ENCODE results near the gene UGT2B17.
"Not testable (repeated sequence)": the region's sequence is repeated elsewhere in the genome, so short reads cannot be mapped to it uniquely, and the experiment has no call there.

Gene UGT2B17

DNA sequence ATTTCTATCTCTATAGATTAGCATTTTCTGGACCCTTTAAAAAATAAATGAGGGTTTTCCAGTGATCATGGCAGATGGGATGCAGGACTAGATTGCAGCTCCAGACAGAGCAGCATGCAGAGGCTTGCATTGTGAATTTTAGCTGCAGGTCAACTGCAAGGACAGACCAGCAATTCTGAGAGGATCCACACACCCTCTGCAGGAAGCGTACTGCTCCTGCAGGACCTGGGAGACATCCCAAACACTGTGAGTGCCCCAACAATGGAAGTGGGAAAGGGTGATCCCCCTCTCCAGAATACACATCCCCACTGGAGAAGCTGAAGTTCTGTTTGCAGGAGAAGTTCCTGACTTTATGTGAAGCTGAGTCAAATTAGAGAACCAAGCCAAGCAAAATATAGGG, 7.1 kb downstream of the UGT2B17 start:
- DNase-seq (ENCODE audit: low spot score), result not testable (repeated sequence)

DNA sequence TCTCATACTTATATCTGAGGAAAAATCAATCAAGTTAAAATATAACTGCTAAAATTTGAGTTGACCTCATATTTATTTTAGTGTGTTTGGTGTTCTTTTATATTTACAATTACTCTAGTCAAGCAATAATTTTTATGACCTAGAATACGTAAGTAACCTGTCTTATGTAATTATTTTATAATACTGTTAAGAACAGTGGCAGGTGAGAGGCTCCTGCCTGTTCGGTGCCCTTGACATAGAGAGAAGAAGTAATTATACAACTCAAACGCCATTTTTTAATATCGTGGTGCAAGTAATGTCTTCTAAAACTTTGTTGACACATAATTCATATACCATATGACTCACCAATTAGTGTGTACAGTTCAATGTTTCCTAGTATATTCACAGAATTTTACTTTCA, 7.6 kb downstream of the UGT2B17 start:
- DNase-seq (ENCODE audit: low spot score), result not testable (repeated sequence)

DNA sequence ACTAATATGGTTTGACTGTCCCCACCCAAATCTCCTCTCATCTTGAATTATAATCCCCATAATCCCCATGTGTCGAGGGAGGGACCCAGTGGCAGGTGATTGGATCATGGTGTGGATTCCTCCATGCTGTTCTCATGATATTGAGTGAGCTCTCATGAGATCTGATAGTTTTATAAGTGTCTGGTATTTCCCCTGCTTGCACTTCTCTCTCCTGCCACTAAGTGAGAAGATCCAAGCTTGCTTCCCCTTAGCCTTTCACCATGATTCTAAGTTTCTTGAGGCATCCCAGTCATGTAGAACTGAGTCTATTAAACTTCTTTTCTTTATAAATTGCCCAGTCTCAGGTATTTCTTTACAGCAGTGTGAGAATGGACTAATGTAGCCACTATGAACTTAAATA, 9.8 kb downstream of the UGT2B17 start:
- not testable (repeated sequence) for DNase-seq (ENCODE audit: low spot score)

DNA sequence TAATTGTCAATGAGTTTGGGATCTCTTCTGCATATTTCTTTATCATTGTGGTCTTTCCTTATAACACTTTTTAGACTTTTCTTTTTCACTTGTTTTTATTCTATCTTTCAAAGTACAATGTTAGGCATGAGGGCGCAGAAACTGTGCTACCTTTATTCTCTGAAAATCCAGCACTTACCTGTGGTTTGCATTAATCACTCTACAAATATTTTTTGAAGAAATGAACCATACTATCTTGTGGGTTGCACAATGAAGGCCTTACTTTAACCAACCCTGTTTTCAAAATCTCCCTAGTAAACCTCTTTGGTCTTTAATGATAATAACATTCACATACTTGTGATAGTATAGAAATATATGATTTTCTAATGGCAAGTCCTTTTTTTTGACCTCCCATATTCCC, 11.0 kb downstream of the UGT2B17 start:
- DNase-seq (ENCODE audit: low spot score), result not testable (repeated sequence)

DNA sequence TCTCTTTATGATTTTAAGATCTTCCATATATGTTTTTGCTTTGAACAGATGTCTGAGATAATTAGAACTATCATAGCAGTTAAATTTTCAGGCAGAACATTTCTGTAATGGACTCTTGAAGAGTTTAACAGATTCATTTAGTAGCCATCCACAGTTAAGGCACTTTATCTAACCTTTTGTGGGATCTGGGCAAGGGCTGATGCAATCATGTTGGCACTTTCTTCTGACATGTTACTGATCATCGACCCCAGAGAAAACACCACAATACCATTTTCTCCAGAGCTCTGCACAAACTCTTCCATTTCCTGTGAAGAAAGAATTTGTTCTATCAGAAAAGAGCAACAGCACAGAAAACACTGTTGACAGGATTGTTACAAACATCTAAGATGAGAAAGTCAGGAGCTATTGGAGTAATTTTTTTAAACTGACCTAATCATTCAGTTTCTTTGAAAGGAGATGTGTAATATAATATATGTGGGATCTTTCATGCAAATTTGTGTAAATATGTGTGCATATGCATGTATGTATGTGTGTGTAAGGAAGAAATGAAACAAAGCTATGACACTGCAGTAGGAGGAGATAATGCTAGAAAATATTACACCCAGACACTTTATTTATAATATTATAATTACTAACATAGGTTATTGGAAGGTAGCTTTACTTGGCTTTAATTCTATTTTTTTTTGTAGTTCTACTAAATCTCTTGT, 15.6 kb downstream of the UGT2B17 start:
- DNase-seq (ENCODE audit: low spot score), result not testable (repeated sequence)

DNA sequence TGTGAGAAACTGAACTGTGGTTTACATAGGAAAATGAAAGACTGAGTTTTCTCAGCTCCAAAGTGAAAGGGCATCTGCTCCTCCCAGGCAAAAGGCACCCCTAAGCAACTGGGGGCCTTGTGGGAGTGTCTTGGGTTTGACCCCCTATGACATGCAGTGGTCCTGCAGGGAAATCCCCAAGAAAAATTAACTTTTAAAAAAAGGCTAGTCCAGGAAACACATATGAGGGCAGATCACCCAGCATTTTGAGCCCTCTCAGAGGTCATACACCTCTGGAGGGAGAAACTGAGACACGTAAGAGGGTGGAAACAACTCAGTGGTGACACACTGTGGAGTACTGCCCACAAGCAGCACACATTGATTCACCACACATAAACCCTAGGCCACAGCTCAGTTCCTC, 22.3 kb downstream of the UGT2B17 start:
- DNase-seq (ENCODE audit: low spot score), result not testable (repeated sequence)

DNA sequence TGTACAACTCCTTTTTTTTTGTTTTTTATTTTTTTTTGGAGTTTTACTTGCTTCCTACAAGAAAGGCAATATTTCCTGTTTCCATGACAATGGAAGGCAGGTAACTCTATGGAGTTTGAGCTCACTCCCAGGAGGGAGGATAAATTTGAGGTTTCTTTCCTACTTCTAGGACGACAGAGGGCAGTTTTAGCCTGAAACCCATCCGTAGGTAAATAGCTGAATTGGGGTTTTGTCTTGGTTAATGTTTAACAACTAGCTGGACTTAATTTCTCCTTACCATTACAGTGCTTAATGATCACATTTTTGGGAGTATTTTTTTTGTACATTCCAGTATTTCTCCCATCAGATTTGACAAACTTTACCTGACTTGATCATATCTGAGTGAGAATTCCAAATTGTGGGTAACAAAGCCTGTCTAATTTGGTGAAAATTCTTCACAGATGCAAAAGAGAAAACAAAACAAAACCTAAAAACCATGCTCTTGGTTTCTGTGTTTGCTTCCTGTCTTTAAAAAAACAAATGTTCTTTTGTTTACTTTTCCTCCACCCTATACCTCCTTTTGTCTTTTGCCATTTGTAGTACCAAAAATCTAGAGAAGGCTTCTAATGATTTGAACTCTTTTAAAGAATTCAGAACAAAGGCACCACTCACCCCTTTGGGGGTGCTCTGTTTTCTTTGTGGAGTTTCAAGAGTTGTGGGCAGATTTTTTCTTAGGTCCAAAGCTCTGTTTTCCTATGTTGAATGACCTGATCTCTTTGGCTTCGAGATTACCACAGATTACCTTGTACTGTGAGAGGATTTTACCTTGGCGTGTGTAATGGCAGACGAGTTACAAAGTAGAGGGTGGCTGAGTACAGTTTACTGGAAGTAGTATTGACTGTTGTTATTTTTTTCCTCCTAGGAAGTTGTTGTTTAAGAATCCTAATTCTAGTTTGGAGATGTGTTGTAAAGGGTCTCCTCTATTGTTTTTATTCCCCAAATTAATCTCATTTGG, 23.0 kb downstream of the UGT2B17 start:
- DNase-seq (ENCODE audit: low spot score), result not testable (repeated sequence)

DNA sequence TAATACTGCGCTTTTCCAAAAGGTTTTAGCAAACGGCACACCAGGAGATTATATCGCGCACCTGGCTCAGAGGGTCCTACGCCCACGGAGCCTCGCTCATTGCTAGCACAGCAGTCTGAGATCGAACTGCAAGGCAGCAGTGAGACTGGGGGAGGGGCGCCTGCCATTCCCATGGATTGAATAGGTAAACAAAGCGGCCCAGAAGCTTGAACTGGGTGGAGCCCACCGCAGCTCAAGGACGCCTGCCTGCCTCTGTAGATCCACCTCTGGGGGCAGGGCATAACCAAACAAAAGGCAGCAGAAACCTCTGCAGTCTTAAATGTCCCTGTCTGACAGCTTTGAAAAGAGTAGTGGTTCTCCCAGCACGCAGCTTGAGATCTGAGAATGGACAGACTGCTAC, 33.4 kb downstream of the UGT2B17 start:
- not testable (repeated sequence) for DNase-seq (ENCODE audit: low spot score)

DNA sequence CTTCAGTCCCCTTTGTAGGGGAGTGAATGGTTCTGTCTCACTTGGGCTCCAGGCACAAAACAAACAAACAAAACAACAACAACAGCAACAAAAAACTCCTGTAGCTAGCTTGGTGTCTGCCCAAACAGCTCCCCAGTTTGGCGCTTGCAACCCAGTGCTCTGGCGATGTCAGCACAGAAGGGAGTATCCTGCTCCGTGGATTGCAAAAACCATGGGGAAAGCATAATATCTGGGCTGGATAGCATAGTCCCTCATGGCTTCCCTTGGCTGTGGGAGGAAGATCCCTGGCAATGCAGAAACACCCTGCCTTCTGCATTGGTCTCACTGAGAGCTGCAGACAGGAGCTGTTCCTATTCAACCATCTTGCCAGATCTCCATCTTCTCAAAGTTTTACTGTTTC, 39.7 kb downstream of the UGT2B17 start:
- no peak for DNase-seq (ENCODE audit: low spot score)

DNA sequence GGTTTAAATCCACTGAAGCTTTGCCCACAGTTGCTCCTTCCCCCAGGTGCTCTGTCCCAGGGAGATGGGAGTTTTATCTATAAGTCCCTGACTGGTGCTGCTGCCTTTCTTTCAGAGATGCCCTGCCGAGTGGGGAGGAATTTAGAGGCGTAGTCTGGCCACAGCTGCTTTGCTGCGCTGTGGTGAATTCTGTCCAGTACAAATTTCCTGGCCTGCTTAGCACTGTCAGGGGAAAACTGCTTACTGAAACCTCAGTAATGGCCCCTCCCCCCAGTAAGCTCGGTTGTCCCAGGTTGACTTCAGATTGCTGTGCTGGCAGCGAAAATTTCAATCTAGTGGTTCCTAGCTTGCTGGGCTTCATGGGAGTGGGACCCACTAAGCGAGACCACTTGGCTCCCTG, 40.1 kb downstream of the UGT2B17 start:
- DNase-seq (ENCODE audit: low spot score), result no peak

DNA sequence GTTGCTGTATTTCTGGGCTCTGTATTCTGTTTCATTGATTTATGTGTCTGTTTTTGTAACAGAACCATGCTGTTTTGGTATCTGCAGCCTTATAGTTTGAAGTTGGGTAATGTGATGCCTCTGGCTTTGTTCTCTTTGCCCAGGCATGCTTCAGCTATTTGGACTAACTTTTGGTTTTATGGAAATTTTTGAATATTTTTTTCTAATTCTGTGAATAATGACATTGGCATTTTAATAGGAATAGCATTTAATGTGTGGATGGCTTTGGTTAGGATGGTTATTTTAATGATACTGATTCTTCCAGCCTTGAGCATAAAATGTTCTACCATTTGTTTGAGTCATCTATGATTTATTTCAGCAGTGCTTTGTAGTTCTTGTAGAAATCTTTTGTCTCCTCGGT, 53.9 kb downstream of the UGT2B17 start:
- DNase-seq (ENCODE audit: low spot score), result not testable (repeated sequence)

DNA sequence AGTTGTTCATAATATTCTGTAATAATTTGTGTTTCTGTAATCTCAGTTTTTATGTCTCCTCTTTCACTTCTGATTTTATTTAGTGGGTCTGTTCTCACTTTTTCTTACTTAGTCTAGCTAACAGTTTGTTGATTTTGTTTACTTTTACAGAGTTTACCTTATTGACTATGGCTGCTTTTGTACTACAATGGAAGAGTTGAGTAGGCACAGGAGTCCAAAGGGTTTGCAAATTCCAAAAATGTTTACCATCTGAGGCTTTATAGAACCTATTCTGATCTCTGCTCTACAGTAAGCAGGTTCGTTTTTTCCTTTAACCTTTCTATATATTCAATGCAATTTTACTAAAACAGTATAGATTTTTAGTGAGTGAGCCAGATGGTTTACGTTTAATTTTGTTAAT, 55.1 kb downstream of the UGT2B17 start:
- no peak for DNase-seq (ENCODE audit: low spot score)

DNA sequence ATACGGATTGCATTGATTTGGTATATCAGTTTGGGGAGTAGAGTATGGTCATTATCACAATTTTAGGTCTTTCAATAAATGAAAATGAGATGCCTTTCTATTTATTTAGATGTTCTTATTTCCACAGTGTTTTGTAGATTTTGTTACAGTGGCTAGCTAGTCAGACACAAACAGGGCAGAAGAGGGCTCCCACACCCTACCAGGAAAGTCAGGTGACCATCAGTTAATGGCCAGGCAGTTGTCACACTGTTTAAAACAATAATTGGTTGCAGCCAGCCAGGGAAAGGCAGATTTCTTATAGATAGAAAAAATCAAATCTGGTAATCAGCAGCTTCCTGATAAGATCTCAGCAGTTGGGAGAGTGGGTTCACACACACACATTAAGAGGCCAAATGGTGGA, 57.2 kb downstream of the UGT2B17 start:
- no peak for DNase-seq (ENCODE audit: low spot score)

DNA sequence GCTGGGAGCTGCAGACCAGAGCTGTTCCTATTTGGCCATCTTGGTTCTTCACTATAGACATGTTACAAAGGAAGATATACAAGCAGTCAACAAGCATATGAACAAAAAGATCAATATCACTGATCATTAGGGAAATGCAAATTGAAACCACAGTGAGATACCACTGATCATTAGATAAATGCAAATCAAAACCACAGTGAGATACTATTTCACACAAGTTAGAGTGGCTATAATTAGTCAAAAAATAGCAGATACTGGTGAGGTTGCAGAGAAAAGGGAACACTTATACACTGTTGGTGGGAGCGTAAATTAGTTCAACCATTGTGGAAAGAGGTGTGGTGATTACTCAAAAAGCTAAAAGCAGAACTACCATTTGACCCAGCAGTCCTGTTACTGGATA, 70.7 kb downstream of the UGT2B17 start:
- DNase-seq (ENCODE audit: low spot score), result not testable (repeated sequence)

DNA sequence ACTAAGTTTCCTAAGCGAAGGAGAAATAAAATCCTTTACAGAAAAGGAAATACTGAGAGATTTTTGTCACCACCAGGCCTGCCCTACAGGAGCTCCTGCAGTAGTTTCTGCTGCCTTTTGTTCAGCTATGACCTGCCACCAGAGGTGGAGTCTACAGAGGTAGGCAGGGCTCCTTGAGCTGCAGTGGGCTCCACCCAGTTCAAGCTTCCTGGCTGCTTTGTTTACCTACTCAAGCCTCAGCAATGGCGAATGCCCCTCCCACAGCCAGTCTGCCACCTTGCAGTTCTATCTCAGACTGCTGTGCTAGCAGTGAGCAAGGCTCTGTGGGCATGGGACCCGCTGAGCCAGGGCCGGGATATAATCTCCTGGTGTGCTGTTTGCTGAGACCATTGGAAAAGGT, 71.3 kb downstream of the UGT2B17 start:
- DNase-seq (ENCODE audit: low spot score), result not testable (repeated sequence)

DNA sequence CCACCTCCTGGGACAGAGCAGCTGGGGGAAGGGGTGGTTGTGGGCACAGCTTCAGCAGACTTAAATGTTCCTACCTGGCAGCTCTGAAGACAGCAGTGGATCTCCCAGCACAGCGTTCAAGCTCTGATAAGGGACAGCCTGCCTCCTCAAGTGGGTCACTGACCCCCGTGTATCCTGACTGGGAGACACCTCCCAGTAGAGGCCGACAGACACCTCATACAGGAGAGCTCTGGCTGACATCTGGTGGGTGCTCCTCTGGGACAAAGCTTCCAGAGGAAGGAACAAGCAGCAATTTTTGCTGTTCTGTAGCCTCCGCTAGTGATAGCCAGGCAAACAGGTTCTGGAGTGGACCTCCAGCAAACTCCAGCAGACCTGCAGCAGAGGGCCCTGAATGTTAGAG, 72.7 kb downstream of the UGT2B17 start:
- not testable (repeated sequence) for DNase-seq (ENCODE audit: low spot score)

DNA sequence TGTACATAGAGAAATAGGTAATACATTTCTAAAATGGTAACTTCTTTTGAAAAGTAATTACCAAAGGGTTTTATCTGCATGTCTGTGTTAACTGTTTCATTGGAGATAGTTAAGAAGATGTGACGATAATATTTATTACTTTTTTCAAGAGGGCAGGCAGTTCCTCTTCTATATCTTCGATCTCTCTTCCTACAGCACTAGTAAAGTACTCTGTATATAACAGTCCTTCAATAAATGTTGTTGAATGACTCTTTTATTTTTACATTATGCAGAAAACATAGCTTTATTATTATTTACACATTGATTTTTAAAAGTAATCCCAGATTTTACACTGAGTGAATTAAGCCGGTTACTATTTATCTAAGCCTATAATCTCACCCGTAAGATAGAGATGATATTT, 77.1 kb downstream of the UGT2B17 start:
- DNase-seq (ENCODE audit: low spot score), result no peak

DNA sequence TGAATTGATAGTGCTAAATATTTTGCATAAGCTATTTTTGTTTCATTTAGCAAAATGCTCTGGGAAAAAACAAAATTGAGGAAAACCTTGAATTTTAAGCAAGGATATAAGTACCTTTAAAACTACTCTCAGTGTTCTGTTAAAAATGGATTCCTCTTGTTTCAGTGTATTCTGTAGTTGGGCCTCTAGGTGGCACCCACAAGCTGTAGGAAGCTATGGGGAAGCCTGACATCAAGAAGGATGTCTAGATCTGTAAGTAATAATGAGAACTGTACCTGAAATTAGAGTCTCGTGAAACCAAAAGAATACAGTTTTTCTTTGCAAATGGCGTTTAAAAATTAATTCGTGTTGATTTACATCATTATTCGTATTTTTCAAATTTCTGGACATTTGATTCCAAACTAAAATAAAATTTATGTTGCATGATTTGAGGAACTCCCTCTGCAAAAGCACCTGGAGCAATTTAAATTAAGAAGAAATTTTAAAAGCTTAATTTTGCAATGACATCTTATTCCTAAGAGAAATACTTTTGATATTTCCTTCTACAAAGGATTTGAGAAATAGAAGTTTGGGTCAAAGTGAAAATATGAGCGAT, 77.6 kb downstream of the UGT2B17 start:
- peak; percentile 64 for DNase-seq (ENCODE audit: low spot score)

DNA sequence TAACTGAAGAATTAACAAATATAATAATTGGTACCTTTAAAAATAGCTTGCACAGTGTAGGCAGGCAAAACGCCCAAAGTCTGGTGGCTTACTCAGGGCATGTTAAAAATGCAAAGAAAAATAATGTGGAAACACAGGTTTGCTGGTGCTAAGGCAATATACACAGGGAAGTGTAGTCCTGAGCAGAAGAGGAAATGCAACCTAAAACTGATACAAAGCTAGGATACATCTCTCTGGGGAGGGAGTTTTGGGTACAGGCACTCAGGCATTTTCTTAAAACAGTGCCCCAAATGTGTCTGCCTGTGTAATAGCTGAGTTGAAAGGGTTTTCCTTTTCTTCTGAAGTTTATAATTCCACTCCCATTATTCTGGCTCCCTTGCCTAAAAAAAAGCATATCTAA, 81.4 kb downstream of the UGT2B17 start:
- DNase-seq (ENCODE audit: low spot score), result no peak

DNA sequence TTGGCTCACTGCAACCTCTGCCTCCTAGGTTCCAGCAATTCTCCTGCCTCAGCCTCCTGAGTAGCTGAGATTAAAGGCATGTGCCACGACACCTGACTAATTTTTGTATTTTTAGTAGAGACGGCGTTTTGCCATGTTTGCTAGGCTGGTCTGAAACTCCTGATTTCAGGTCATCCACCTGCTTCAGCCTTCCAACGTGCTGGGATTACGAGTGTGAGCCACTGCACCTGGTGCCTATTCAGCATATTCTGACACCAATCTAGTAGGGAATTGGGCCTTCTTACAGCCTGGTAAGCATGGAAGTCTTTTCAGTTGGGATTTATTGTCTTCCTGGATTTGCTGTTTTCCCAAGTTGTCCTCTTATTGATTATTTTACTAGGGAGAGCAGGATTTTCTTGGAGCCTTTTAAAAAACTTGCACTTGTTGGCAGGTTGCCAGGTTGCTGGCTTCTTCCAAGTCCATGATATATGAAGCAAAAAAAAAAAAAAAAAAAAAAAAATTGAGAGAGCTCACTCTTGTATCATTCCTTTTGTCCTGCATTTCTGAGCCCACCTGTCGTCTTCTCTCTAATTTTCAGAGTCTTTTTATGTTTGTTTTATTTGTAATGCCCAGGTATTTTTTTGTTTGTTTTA, 85.2 kb downstream of the UGT2B17 start:
- DNase-seq (ENCODE audit: low spot score), result no peak

DNA sequence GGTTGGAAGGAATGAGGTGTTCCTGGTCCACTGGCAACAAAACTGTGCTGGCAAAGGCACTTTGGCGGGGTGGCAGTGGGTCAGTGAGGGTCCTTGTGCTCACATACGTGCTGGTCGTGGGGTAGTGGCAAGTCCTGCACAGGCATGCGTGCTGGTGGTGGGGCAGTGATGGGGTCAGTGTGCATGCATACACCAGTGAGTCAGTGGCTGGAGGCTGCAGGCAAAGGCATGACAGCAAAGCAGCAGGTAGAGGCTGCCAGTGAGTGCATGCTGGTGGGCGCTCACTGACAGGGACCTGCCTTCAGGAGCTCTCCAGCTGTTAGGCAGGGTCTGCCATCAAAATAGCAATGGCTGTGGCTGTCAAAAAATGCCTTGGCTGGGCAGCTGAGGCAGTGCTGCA, 86.8 kb downstream of the UGT2B17 start:
- DNase-seq (ENCODE audit: low spot score), result no peak
